ENCODE measurements around the gene XPNPEP1.

- TF ChIP-seq EZH2 (IDR thresholded peaks at IDR 0.05; ENCODE audit: borderline replicate concordance, insufficient read depth, low read length, poor library complexity, severe bottlenecking) (no peak), CTCF (IDR thresholded peaks at IDR 0.05; ENCODE audit: poor library complexity, severe bottlenecking) (no peak), REST (IDR thresholded peaks at IDR 0.05; ENCODE audit: borderline replicate concordance) (no peak)
Measured at GRCh38 chr10:109969760-109970346, 46.5 kb upstream of the XPNPEP1 start.

All from neural cell (in vitro differentiated cells).